ENCODE results near the gene TYW5. TPM values are rescaled to one million over a fixed set of nuclear protein-coding genes. Genes with fewer than 3 reads are reported as not detected.

Gene TYW5
- total and polyA plus RNA-seq, 2 of the 13 experiments (the other 11 are each of a cell fraction or from before 2014, with no cell fraction given) = 8.3 to 14.6 TPM

- no peak overlapping the region for H3K4me2 ChIP-seq (ENCODE audit: low read depth, low read length)
- H3K4me1 ChIP-seq (ENCODE audit: insufficient read depth, low read length) = peaks cover 24% of the 10 kb centered on the region
- peaks cover 52% of the 10 kb centered on the region for H3K79me2 ChIP-seq (ENCODE audit: insufficient read depth, low read length)
- no peaks in the 10 kb centered on the region for H4K20me1 ChIP-seq (ENCODE audit: insufficient read depth, low read length)
- POLR2A ChIA-PET = no interaction called here
- H3K27ac ChIP-seq (ENCODE audit: extremely low read length, insufficient read depth, low read length) = no peak overlapping the region
- in situ Hi-C loops (cut with HindIII; ENCODE audit: extremely low pct_ligation_motif_present, low pct_unique_long_range_greater_than_20kb) = loop anchor here (25.0 kb wide), 1 partner anchor 861 kb away; the partner anchor contains the start of gene BZW1
- no TSS peak for BruUV-seq (replicated peaks)
- H3K9me3 ChIP-seq (ENCODE audit: low read length) = no peaks in the 10 kb centered on the region
- FAIRE-seq (no peak), ATAC-seq (no peak), DNase-seq (ENCODE audit: low spot score) (no peak)
- H3K27me3 ChIP-seq (ENCODE audit: control insufficient read depth in 1 of 2, insufficient read depth in 2 of 2, low read length in 2 of 2) = no peaks in the 10 kb centered on the region; a peak in 1 of 5 replicates
- 93% methylated on average over 1 of the region's 1 CpG for WGBS (ENCODE audit: low lambda C conversion rate)
- intact Hi-C loops (cut with micrococcal nuclease; ENCODE audit: unreplicated experiment) = no loop called here
- peaks cover 13 to 40% of the 10 kb centered on the region in 2 experiments for H3K36me3 ChIP-seq (replicated peaks in 1 of 2; ENCODE audit: control insufficient read depth in 1 of 2, insufficient read depth in 2 of 2, low read length in 2 of 2)
- no peak overlapping the region for H3K4me3 ChIP-seq (replicated peaks in 1 of 3; ENCODE audit: insufficient read depth in 1 of 3, low read depth in 2 of 3, low read length in 3 of 3)
- no peak overlapping the region for H3K9ac ChIP-seq (ENCODE audit: insufficient read depth, low read depth, low read length)
- CTCF ChIA-PET (ENCODE audit: low intra/inter-chr PET ratio, low total read pairs) = no interaction called here
- H2AFZ ChIP-seq (ENCODE audit: low read length) = no peak overlapping the region
- TF ChIP-seq KLF16 (CRISPR knock-in tag; IDR thresholded peaks at IDR 0.05) = no peak
- TF ChIP-seq THRA (CRISPR knock-in tag; IDR thresholded peaks at IDR 0.05; ENCODE audit: borderline replicate concordance) = no peak
- TF ChIP-seq ZNF503 (CRISPR knock-in tag; IDR thresholded peaks at IDR 0.05) = no peak
- no peak for TF ChIP-seq PRMT3 (CRISPR knock-in tag; IDR thresholded peaks at IDR 0.05; ENCODE audit: borderline replicate concordance, low read depth)
- TF ChIP-seq ZBTB4 (CRISPR knock-in tag; IDR thresholded peaks at IDR 0.05; ENCODE audit: borderline replicate concordance) = no peak
- no peak for TF ChIP-seq KIAA2018 (CRISPR knock-in tag; IDR thresholded peaks at IDR 0.05; ENCODE audit: borderline replicate concordance)
These were observed 4.3 kb downstream of the TYW5 start for GRCh38 chr2:199951023-199951422.
